Epithelial cell of proximal tubule (primary cell): ENCODE results near the gene KIF26B. TPM values are rescaled to one million over a fixed set of nuclear protein-coding genes. Genes with fewer than 3 reads are reported as not detected.

Source experiments
- DNase-seq: peaks from one replicate; pipeline ENCODE4 v3.0.0-alpha.2; 2011; ENCODE audit warnings: low read depth
- H3K4me3 ChIP-seq: 2 replicates; pipeline ENCODE4 v1.5.1; 2011; ENCODE audit warnings: low read depth, mild to moderate bottlenecking, low read length
- CTCF ChIP-seq: conservative IDR thresholded peaks from 2 replicates; pipeline ENCODE4 v1.5.1; 2012; ENCODE audit warnings: low read depth, mild to moderate bottlenecking, low read length
- total RNA-seq: library from RNA; depleted of rRNA; stranded (reverse); fragments of >200 nt; gene quantifications from 2 replicates; pipeline ENCODE4 v1.2.3, GENCODE V29; 2015

The KIF26B gene
- total RNA-seq, 1 donor from 2014 or later = 2.8 TPM

DNA sequence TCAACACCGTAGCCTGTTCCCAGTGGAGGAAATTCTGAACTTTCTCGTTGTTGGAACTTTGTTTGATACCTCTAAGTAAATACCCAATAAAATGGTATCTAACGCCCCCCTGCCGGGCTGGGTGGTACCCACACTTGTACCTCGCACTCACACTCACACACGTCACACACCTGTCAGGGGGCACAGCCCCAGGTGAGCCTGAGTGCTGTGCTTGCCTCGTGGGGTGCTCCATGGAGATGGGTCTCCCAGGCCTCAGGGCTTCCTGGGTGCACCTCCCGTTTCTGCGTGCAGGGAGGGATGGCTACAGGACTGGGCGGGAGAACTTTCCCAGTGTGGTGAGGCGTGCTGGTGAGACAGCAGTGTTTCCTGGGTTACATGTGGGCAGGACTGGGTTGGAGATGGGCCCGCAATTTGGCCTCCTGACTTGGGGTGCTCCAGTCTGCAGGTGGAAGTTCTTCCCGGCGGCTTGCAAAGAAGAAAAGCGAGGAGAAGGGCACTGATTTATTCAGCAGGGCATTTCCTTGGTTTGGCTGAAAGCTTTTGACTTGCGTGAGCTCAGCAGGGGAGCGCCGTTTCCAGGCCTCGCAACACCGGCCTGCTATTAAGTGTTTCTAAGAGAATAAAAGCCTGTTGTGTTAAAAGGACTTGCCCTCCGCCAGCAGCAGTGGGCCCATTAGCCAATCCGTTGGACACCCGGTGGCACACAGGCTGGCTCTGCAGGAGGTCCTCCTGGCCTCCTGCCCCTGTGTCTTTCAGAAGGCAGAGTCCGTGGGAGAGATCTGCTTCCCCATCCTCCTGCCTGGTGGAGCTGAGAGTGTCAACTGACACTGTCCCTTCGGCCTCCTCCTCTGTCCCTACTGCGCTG lies 79.7 kb downstream of the KIF26B start:
- H3K4me3 ChIP-seq = no peak overlapping the region
- no peak for DNase-seq
- TF ChIP-seq CTCF = no peak

DNA sequence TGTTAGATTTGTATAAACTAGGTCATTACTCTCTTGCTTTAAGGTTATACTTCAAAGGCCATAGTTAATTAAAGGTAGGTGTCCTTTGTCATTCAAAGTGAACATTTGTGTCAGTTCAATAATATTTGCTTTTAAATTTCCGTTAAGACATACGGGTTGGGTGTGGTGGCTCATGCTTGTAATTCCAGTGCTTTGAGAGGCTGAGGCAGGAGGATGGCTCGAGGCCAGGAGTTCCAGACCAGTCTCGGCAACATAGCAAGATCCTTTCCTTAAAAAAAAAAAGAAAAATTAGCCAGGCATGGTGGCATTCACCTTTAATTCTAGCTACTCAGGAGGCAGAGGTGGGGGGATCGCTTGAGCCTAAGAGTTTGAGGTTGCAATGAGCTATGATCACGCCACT lies 80.4 kb downstream of the KIF26B start:
- no peak for DNase-seq
- no peak overlapping the region for H3K4me3 ChIP-seq
- TF ChIP-seq CTCF = no peak

DNA sequence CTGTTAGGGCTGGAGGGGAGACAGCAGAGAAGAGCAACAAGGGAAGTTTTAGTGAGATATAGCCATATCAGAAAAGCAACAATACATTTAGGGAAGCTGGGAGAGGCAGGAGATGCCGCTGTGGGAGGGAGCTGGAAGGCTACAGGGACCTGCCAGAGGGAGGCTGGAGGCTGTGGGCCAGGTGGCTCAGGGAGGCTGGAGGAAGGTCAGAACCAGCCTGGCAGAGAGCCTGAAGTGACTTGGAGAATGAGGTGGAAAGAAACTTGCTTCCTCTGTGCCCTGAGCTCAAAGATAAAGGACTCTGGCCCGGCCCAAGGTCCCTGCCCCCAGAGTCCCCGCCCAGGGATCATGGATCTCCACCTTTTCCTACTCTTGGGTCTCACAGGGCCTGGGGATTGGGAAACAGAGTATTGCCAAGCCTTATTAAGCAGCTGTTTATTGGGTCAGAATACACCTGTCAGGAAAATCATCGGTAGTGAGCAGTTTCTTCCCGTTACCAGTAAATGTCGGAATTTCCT lies 85.9 kb downstream of the KIF26B start:
- no peak overlapping the region for H3K4me3 ChIP-seq
- no peak for DNase-seq
- no peak for TF ChIP-seq CTCF

GRCh38 chr1:245241526-245242130 lies 86.8 kb downstream of the KIF26B start:
- H3K4me3 ChIP-seq = no peak overlapping the region
- no peak for TF ChIP-seq CTCF
- no peak for DNase-seq

GRCh38 chr1:245242989-245243388 lies 88.2 kb downstream of the KIF26B start:
- no peak for TF ChIP-seq CTCF
- DNase-seq = no peak
- no peak overlapping the region for H3K4me3 ChIP-seq

DNA sequence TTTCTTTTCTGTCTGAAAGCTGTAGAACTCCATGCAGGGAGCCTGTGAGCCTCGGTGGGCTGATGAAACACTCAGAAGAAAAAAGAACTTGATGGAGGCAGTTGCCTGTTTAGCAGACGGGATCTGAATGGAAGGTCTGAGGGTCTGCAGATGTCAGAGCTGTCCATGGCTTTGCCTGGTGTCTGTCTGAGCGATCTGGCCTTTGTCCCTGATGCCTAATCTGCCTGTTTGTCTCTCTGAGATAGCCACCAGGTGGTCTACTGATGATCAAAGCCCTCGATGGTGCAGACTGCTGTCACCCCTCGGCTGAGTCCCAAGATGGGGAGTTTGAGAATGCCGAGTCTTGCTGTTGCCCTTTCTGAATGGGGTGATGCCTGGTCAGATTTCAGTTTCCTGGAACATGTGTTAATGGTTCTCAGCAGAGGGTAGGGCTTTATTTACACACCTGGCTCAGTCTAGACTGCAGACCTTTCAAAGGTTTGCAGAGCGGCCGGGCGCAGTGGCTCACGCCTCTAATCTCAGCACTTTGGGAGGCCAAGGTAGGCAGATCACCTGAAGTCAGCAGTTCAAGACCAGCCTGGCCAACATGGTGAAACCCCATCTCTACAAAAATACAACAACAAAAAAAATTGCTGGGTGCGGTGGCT lies 90.4 kb downstream of the KIF26B start:
- no peak for TF ChIP-seq CTCF
- no peak for DNase-seq
- H3K4me3 ChIP-seq = no peak overlapping the region
